AG04450 (cell line): ENCODE measurements around the gene CERT1. TPM values are rescaled to one million over a fixed set of nuclear protein-coding genes. Genes with fewer than 3 reads are reported as not detected.
"Not testable (repeated sequence)": the region's sequence is repeated elsewhere in the genome, so short reads cannot be mapped to it uniquely, and the experiment has no call there.

ENCODE experiments used
- CTCF ChIA-PET: fragments of 300-600, 350-600 bp; formaldehyde crosslinking; extraction: SDS; loops from one replicate; lab custom pipeline; 2022; ENCODE audit warnings: antibody characterized with exemption, inconsistent platforms; lab: Charles Lee
- POLR2A ChIA-PET: fragments of 350-600 bp; formaldehyde crosslinking; extraction: SDS; loops from one replicate; lab custom pipeline; 2021; ENCODE audit warnings: antibody characterized with exemption, inconsistent platforms; lab: Yijun Ruan, JAX
- DNase-seq: peaks from one replicate; pipeline ENCODE4 v3.0.0-alpha.2; 2011; ENCODE audit warnings: low read depth, low spot score
- H3K27ac ChIP-seq: one replicate; pipeline ENCODE4 v1.5.1; 2012; ENCODE audit warnings: low read depth, low read length, control low read depth
- H3K27me3 ChIP-seq: one replicate; pipeline ENCODE4 v1.6.0; 2012; ENCODE audit warnings: low read length; ENCODE audit not compliant: control insufficient read depth, insufficient read depth
- H3K4me3 ChIP-seq: 2 replicates; pipeline ENCODE4 v1.5.1; 2011; ENCODE audit warnings: mild to moderate bottlenecking, low read depth, low read length, control low read depth
- H3K9me3 ChIP-seq: 2 replicates; pipeline ENCODE4 v1.5.1; 2012; ENCODE audit warnings: low read length; ENCODE audit not compliant: control insufficient read depth, insufficient read depth
- polyA plus RNA-seq: library from polyadenylated mRNA; depleted of rRNA; stranded (reverse); fragments of >200 nt; gene quantifications from 2 replicates; pipeline ENCODE4 v1.2.3, GENCODE V29; 2011
- TF ChIP-seq, protein P1 (sequence below): IDR thresholded peaks from 2 replicates; pipeline ENCODE4 v1.5.1; 2011; ENCODE audit warnings: low read depth, low read length, control low read depth, inconsistent platforms

CERT1 gene
- polyA plus RNA-seq, 1 experiment, result 17.1 TPM

DNA sequence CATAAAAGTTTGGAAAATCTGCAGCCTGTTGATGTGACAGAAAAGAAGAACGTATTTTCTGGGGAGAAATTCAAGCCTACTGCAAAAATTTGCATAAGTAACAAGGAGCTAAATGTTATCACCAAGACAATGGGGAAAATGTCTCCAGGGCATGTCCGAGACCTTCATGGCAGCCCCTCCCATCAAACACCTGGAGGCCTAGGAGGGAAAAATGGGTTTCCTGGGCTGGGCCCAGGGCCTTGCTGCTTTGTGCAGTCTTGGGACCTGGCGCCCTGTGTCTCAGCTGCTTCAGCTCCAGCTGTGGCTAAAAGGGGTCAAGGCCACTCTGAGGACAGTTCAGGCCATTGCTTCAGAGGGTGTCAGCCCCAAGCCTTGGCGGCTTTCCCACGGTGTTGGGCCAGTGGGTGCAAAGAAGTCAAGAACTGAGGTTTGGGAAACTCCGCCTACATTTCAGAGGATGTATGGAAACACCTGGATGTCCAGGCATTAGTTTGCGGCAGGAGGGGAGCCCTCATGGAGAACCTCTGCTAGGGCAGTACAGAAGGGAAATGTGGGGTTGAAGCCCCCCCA is 13.1 kb downstream of the CERT1 start:
- TF ChIP-seq, protein P1, sequence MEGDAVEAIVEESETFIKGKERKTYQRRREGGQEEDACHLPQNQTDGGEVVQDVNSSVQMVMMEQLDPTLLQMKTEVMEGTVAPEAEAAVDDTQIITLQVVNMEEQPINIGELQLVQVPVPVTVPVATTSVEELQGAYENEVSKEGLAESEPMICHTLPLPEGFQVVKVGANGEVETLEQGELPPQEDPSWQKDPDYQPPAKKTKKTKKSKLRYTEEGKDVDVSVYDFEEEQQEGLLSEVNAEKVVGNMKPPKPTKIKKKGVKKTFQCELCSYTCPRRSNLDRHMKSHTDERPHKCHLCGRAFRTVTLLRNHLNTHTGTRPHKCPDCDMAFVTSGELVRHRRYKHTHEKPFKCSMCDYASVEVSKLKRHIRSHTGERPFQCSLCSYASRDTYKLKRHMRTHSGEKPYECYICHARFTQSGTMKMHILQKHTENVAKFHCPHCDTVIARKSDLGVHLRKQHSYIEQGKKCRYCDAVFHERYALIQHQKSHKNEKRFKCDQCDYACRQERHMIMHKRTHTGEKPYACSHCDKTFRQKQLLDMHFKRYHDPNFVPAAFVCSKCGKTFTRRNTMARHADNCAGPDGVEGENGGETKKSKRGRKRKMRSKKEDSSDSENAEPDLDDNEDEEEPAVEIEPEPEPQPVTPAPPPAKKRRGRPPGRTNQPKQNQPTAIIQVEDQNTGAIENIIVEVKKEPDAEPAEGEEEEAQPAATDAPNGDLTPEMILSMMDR, result no peak
- Histone ChIP-seq H3K27me3 (no peaks in the 10 kb centered on the region), H3K27ac (no peak overlapping the region), H3K9me3 (no peaks in the 10 kb centered on the region), H3K4me3 (no peak overlapping the region)
- POLR2A ChIA-PET, result no interaction called here
- no peak for DNase-seq
- CTCF ChIA-PET, result no interaction called here

DNA sequence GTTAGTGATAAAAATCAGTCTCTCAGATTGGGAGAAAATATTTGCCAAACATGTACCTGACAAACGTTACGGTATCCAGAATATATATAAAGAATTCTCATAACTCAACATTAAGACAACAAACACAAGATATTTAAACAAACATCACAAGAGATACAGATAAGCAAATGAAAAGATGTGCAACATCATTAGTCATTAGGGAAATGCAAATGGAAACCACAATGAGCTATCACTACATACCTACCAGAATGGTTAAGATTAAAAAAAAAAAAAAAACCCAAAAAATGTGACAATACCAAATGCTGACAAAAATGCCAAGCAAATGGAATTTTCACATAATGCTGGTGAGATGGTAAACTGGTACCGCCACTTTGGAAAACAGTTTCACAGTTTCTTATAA is 15.4 kb downstream of the CERT1 start:
- TF ChIP-seq, protein P1, result no peak
- DNase-seq, result no peak
- Histone ChIP-seq H3K27me3 (no peaks in the 10 kb centered on the region), H3K4me3 (no peak overlapping the region), H3K9me3 (no peaks in the 10 kb centered on the region), H3K27ac (no peak overlapping the region)
- ChIA-PET CTCF (no interaction called here), POLR2A (no interaction called here)

DNA sequence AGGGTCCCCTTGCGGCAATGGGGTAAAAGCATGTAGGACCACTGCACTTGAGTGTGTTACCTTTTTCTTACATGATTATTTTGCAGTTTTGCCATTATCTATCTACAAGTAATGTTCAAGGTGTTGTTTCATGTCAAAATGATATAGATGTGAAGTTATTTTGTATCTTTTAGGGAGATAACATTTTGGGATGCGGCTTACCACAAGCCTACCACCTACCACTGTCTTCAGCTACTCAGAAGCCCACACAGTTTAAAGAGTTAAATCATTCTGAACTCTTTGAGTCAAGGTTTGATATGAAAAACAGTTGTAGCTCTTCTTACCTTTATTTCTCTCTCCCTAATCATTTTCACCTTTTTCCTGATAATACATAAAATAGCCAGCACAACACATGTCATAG is 19.8 kb downstream of the CERT1 start:
- TF ChIP-seq, protein P1, result no peak
- no peak for DNase-seq
- ChIA-PET CTCF (no interaction called here), POLR2A (no interaction called here)
- Histone ChIP-seq H3K27me3 (no peaks in the 10 kb centered on the region), H3K4me3 (no peak overlapping the region), H3K27ac (no peak overlapping the region), H3K9me3 (no peaks in the 10 kb centered on the region; the same call in 1 of the 2 replicates)

DNA sequence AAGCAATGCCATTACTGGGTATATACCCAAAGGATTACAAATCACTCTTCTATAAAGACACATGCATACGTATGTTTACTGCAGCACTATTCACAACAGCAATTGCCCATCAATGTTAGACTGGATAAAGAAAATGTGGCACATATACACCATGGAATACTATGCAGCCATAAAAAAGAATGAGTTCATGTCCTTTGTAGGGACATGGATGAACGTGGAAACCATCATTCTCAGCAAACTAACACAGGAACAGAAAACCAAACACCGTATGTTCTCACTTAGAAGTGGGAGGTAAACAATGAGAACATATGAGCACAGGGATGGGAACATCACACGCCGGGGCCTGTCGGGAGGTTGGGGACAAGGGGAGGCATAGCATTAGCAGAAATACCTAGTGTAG is 21.6 kb downstream of the CERT1 start:
- POLR2A ChIA-PET, DNase-seq, H3K4me3 ChIP-seq, H3K27ac ChIP-seq, CTCF ChIA-PET, H3K27me3 ChIP-seq, H3K9me3 ChIP-seq: not testable (repeated sequence)

DNA sequence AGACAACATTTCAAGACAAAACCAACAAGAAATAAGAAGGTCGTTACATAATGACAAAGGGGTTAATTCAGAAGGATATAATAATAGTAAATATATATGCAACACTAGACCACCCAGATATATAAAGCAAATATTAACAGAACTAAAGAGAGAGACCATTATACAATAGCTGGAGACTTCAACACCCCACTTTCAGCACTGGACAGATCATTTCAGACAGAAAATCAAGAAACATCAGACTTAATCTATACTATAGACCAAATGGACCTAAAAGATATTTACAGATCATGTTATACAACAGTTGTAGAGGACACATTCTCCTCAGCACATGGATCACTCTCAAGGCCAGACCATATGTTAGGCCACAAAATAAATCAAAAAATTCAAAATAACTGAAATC is 26.8 kb downstream of the CERT1 start:
- CTCF ChIA-PET, result no interaction called here
- POLR2A ChIA-PET, result no interaction called here
- no peaks in the 10 kb centered on the region for H3K9me3 ChIP-seq
- H3K27ac ChIP-seq, result no peak overlapping the region
- TF ChIP-seq, protein P1, result no peak
- DNase-seq, result no peak
- no peak overlapping the region for H3K4me3 ChIP-seq
- no peaks in the 10 kb centered on the region for H3K27me3 ChIP-seq
